ENCODE results near the gene TMC2.

DNA sequence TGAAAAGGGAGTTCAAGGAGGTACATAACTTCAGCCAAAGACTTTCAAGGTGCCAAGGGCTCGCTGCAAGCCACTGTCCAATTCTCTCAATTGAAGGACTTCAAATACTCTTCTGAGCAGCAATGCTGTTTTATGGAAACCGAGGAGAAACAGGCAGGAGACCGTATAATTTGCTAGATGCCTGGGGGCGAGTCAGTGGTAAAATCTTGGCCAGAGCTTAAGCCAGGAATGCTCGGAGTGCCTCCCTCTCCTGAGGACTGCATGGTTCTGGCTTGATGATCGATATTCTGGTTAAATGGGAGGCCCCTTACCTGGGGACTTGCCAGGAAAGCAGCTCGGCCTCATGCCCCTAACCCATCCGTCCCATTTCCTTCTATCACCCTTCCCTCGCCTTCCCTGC, 80.3 kb downstream of the TMC2 start:
- TF ChIP-seq CTCF (IDR thresholded peaks at IDR 0.05) (no peak), POLR2A (IDR thresholded peaks at IDR 0.05) (no peak), POLR2AphosphoS5 (IDR thresholded peaks at IDR 0.05; ENCODE audit: insufficient read depth in 1 of 2, low read depth in 1 of 2) (no peak)

Data from vagina (tissue), 2 donors.